Measurements from ENCODE around the gene RABGAP1L. TPM values are rescaled to one million over a fixed set of nuclear protein-coding genes. Genes with fewer than 3 reads are reported as not detected.

Gene RABGAP1L
- total and polyA plus RNA-seq, 2 donors (not counting 3 experiments of a cell fraction or from before 2014, with no cell fraction given): 6.4 to 22.2 TPM

DNA sequence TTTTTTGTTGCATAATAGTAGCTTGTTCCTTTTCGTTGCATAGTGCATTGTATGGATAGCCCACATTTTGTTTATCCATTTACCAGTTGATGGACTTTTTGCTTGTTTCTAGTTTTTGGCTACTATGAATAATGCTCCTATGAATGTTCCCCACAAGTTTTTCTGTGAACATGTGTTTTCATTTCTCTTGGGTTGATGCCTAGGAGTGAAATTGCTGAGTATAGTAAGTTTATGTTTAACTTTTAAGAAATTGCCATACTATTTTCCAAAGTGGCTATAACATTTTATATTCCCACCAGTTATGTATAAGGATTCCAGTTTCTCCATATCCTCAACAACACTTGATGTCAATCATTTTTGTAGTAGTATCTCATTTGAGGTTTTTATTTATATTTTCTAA lies 755.7 kb downstream of the RABGAP1L start:
- dilution Hi-C loops (cut with MboI; ENCODE audit: extremely low pct_ligation_motif_present, low sequenced_read_pairs): no loop called here
- POLR2A ChIA-PET: no interaction called here
- CTCF ChIA-PET: no interaction called here

DNA sequence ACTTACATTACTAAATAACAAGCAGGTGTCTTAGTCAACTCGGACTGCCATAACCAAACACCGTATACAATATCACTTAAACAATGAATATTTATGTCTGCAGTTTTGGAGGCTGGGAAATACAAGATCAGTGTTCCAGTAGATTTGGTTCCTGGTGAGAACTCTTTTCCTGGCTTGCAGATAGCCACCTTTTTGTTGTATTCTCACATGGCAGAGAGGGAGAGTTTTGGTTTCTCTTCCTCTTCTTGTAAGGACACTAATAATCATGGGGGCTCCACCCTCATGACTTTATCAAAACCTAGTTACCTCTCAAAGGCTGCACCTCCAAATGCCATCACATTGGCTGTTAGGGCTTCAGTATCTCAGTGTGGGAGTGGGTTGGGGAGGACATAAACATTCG lies 757.5 kb downstream of the RABGAP1L start:
- intact Hi-C loops (cut with micrococcal nuclease) (no loop called here), dilution Hi-C loops (cut with MboI; ENCODE audit: extremely low pct_ligation_motif_present, low sequenced_read_pairs) (no loop called here)
- Histone ChIP-seq H3K27me3 (ENCODE audit: control insufficient read depth in 2 of 2, insufficient read depth in 2 of 2, low read length in 2 of 2) (no peaks in the 10 kb centered on the region), H3K4me2 (ENCODE audit: insufficient read depth, low read length) (no peak overlapping the region), H3K27ac (ENCODE audit: insufficient read depth, low read depth, low read length) (no peak overlapping the region), H3K9ac (replicated peaks; ENCODE audit: extremely low read depth, insufficient read depth, low read length) (no peak overlapping the region), H3K36me3 (ENCODE audit: control insufficient read depth in 2 of 2, extremely low read depth in 1 of 2, insufficient read depth in 2 of 2, low read length in 2 of 2) (no peaks in the 10 kb centered on the region), H3K9me1 (replicated peaks; ENCODE audit: control insufficient read depth, extremely low read depth, insufficient read depth, low read length) (no peaks in the 10 kb centered on the region), H3K4me3 (replicated peaks in 1 of 3; ENCODE audit: insufficient read depth in 1 of 3, low read depth in 1 of 3, low read length in 3 of 3) (no peak overlapping the region), H3K9me3 (replicated peaks; ENCODE audit: control insufficient read depth, insufficient read depth, low read length) (no peaks in the 10 kb centered on the region), H2AFZ (ENCODE audit: low read depth, low read length) (no peak overlapping the region), H4K20me1 (replicated peaks; ENCODE audit: control insufficient read depth, extremely low read depth, insufficient read depth, low read length) (no peaks in the 10 kb centered on the region), H3K4me1 (ENCODE audit: control insufficient read depth, extremely low read depth, insufficient read depth, low read length) (no peaks in the 10 kb centered on the region), H3K79me2 (ENCODE audit: control insufficient read depth, insufficient read depth, low read length) (no peaks in the 10 kb centered on the region)
- BruUV-seq (replicated peaks): no TSS peak
- ChIA-PET CTCF (no interaction called here), POLR2A (interaction anchor here (0.6 kb wide), 1 partner anchor 826 kb away, joined by 3 read pairs; no protein-coding TSS in a partner anchor)
- DNase-seq (ENCODE audit: low read depth, low spot score): no peak
- FAIRE-seq: no peak
- TF ChIP-seq EZH2 (IDR thresholded peaks at IDR 0.05; ENCODE audit: borderline replicate concordance, low read depth, low read length, severe bottlenecking) (no peak), JUN (IDR thresholded peaks at IDR 0.05; ENCODE audit: borderline replicate concordance, insufficient read depth, insufficient read length, low read depth) (no peak), FOS (IDR thresholded peaks at IDR 0.05; ENCODE audit: borderline replicate concordance, insufficient read depth, low read length) (no peak)
- TF ChIP-seq, protein P1, sequence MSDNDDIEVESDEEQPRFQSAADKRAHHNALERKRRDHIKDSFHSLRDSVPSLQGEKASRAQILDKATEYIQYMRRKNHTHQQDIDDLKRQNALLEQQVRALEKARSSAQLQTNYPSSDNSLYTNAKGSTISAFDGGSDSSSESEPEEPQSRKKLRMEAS (IDR thresholded peaks at IDR 0.05; ENCODE audit: insufficient read depth, insufficient read length): no peak

More for the DNA sequence above, 755.7 kb downstream of the RABGAP1L start:
- Histone ChIP-seq H4K20me1 (replicated peaks; ENCODE audit: control insufficient read depth, extremely low read depth, insufficient read depth, low read length) (no peaks in the 10 kb centered on the region), H3K9ac (replicated peaks; ENCODE audit: extremely low read depth, insufficient read depth, low read length) (no peak overlapping the region), H3K79me2 (ENCODE audit: control insufficient read depth, insufficient read depth, low read length) (no peaks in the 10 kb centered on the region), H3K9me3 (replicated peaks; ENCODE audit: control insufficient read depth, insufficient read depth, low read length) (no peaks in the 10 kb centered on the region), H3K27ac (ENCODE audit: insufficient read depth, low read depth, low read length) (no peak overlapping the region), H3K4me3 (replicated peaks in 1 of 3; ENCODE audit: insufficient read depth in 1 of 3, low read depth in 1 of 3, low read length in 3 of 3) (no peak overlapping the region), H3K9me1 (replicated peaks; ENCODE audit: control insufficient read depth, extremely low read depth, insufficient read depth, low read length) (no peaks in the 10 kb centered on the region), H3K4me1 (ENCODE audit: control insufficient read depth, extremely low read depth, insufficient read depth, low read length) (no peaks in the 10 kb centered on the region), H3K27me3 (ENCODE audit: control insufficient read depth in 2 of 2, insufficient read depth in 2 of 2, low read length in 2 of 2) (no peaks in the 10 kb centered on the region), H2AFZ (ENCODE audit: low read depth, low read length) (no peak overlapping the region), H3K36me3 (ENCODE audit: control insufficient read depth in 2 of 2, extremely low read depth in 1 of 2, insufficient read depth in 2 of 2, low read length in 2 of 2) (no peaks in the 10 kb centered on the region), H3K4me2 (ENCODE audit: insufficient read depth, low read length) (no peak overlapping the region)
- intact Hi-C loops (cut with micrococcal nuclease): no loop called here
- TF ChIP-seq, protein P1 (IDR thresholded peaks at IDR 0.05; ENCODE audit: insufficient read depth, insufficient read length): no peak
- TF ChIP-seq GATA2 (IDR thresholded peaks at IDR 0.05; ENCODE audit: insufficient read depth, insufficient read length, low read depth, low read length) (no peak), POLR2AphosphoS5 (IDR thresholded peaks at IDR 0.05; ENCODE audit: insufficient read depth, low read depth, low read length) (no peak), EZH2 (IDR thresholded peaks at IDR 0.05; ENCODE audit: borderline replicate concordance, low read depth, low read length, severe bottlenecking) (no peak), FOS (IDR thresholded peaks at IDR 0.05; ENCODE audit: borderline replicate concordance, insufficient read depth, low read length) (no peak), JUN (IDR thresholded peaks at IDR 0.05; ENCODE audit: borderline replicate concordance, insufficient read depth, insufficient read length, low read depth) (no peak)
- FAIRE-seq: no peak
- no TSS peak for BruUV-seq (replicated peaks)
- no peak for DNase-seq (ENCODE audit: low read depth, low spot score)

Measured in endothelial cell of umbilical vein (primary cell).